Parathyroid adenoma (tissue), 2 donors: ENCODE measurements around the gene SCARF2.
"Not testable (repeated sequence)": the region's sequence is repeated elsewhere in the genome, so short reads cannot be mapped to it uniquely, and the experiment has no call there.

Experiments
- H2AFZ ChIP-seq: fragments of 300-600 bp; sonication (generic); one replicate; pipeline ENCODE4 v1.7.0; 2017; ENCODE audit warnings: antibody characterized with exemption, mild to moderate bottlenecking
- H3K27ac ChIP-seq: fragments of 300-600 bp; sonication (generic); one replicate; pipeline ENCODE4 v1.7.0; 2017
- H3K27me3 ChIP-seq: fragments of 300-600 bp; sonication (generic); one replicate; pipeline ENCODE4 v1.7.0; 2017; ENCODE audit warnings: low read length; ENCODE audit not compliant: control insufficient read depth, insufficient read depth
- H3K36me3 ChIP-seq: fragments of 300-600 bp; sonication (generic); one replicate; pipeline ENCODE4 v1.7.0; 2017; ENCODE audit warnings: low read length; ENCODE audit not compliant: control insufficient read depth, insufficient read depth
- H3K4me1 ChIP-seq: fragments of 300-600 bp; sonication (generic); one replicate; pipeline ENCODE4 v1.7.0; 2017; ENCODE audit warnings: control low read depth
- H3K4me2 ChIP-seq: fragments of 300-600 bp; sonication (generic); one replicate; pipeline ENCODE4 v1.7.0; 2017; ENCODE audit warnings: low read length
- H3K4me3 ChIP-seq: fragments of 300-600 bp; sonication (generic); one replicate; pipeline ENCODE4 v1.7.0; 2017; ENCODE audit warnings: low read depth, low read length
- H3K79me2 ChIP-seq: fragments of 300-600 bp; sonication (generic); one replicate; pipeline ENCODE4 v1.7.0; 2017; ENCODE audit warnings: control low read depth
- H3K9ac ChIP-seq: fragments of 300-600 bp; sonication (generic); one replicate; pipeline ENCODE4 v1.7.0; 2017; ENCODE audit warnings: mild to moderate bottlenecking
- H3K9me3 ChIP-seq: fragments of 300-600 bp; sonication (generic); one replicate; pipeline ENCODE4 v1.7.0; 2017; ENCODE audit warnings: low read length; ENCODE audit not compliant: control insufficient read depth
- TF ChIP-seq, protein P1 (sequence below): fragments of 300-600 bp; sonication (generic); IDR thresholded peaks from one replicate; pipeline ENCODE4 v1.7.0; 2017; ENCODE audit warnings: antibody characterized with exemption, mild to moderate bottlenecking
- donor health status: primary hyperparathyroidism.

Gene SCARF2

DNA sequence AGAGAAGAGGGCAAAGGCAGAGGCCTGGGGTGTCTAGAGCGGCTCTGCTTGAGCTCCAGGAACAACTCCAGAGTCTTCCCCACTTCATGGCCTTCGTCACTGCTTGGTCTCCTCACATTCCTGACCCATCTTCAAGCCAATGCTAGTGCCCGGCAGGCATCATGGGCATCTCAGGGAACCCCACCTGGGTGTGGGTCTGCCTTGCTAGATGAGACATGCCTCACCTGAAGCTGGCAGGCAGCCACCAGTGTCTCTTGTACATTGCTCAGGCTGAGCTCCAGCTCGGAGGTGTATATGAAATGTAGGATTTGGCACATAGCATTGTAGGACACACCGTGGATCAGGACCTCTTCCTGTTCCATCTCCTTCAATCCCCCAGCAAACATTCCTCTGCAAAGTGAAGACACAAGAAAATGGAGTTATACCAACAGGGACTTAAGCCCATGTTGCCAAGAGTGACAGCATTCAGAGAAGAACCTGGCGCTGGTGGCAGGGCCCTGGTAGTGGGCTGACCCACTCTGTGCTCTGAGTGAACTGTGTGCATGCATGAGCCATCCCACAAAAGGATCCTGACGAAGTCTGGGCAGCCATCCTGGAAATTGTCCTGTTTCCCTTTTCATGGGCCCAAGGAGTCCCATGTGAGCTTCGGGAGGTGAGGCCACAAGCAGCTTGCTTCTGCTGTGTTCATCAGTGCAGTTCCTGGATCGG, 33.7 kb upstream of the SCARF2 start:
- Histone ChIP-seq H3K79me2 (no peaks in the 10 kb centered on the region), H3K4me1 (no peaks in the 10 kb centered on the region), H3K4me3 (no peak overlapping the region), H3K27me3 (no peaks in the 10 kb centered on the region), H3K27ac (no peak overlapping the region), H3K4me2 (no peak overlapping the region), H3K9ac (no peak overlapping the region), H3K9me3 (no peaks in the 10 kb centered on the region), H3K36me3 (no peaks in the 10 kb centered on the region), H2AFZ (no peak overlapping the region)
- TF ChIP-seq, protein P1, sequence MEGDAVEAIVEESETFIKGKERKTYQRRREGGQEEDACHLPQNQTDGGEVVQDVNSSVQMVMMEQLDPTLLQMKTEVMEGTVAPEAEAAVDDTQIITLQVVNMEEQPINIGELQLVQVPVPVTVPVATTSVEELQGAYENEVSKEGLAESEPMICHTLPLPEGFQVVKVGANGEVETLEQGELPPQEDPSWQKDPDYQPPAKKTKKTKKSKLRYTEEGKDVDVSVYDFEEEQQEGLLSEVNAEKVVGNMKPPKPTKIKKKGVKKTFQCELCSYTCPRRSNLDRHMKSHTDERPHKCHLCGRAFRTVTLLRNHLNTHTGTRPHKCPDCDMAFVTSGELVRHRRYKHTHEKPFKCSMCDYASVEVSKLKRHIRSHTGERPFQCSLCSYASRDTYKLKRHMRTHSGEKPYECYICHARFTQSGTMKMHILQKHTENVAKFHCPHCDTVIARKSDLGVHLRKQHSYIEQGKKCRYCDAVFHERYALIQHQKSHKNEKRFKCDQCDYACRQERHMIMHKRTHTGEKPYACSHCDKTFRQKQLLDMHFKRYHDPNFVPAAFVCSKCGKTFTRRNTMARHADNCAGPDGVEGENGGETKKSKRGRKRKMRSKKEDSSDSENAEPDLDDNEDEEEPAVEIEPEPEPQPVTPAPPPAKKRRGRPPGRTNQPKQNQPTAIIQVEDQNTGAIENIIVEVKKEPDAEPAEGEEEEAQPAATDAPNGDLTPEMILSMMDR, result no peak

DNA sequence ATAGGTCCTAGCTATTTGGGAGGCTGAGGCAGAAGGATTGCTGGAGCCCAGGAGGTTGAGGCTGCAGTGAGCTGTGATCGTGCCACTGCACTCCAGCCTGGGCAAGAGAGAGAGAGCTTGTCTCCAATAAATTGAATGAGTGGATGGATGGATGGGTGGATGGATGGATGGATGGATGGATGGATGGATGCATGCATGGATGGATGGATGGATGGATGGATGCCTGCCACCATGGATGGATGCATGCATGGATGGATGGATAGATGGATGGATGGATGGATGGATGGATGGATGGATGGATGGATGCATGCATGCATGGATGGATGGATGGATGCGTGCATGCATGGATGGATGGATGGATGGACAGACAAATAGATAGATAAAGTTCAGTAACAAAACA, 32.9 kb upstream of the SCARF2 start:
- not testable (repeated sequence) for H3K4me1 ChIP-seq, H3K27ac ChIP-seq, H3K27me3 ChIP-seq, H2AFZ ChIP-seq, H3K4me3 ChIP-seq, H3K79me2 ChIP-seq, H3K36me3 ChIP-seq, H3K9me3 ChIP-seq, H3K9ac ChIP-seq, H3K4me2 ChIP-seq

GRCh38 chr22:20469110-20469868, 31.7 kb upstream of the SCARF2 start:
- no peak overlapping the region for H2AFZ ChIP-seq
- no peak overlapping the region for H3K4me2 ChIP-seq
- no peak overlapping the region for H3K4me3 ChIP-seq
- no peaks in the 10 kb centered on the region for H3K36me3 ChIP-seq
- no peaks in the 10 kb centered on the region for H3K79me2 ChIP-seq
- H3K27me3 ChIP-seq, result no peaks in the 10 kb centered on the region
- no peak overlapping the region for H3K27ac ChIP-seq
- TF ChIP-seq, protein P1, result no peak
- no peaks in the 10 kb centered on the region for H3K9me3 ChIP-seq
- no peak overlapping the region for H3K9ac ChIP-seq
- no peaks in the 10 kb centered on the region for H3K4me1 ChIP-seq

DNA sequence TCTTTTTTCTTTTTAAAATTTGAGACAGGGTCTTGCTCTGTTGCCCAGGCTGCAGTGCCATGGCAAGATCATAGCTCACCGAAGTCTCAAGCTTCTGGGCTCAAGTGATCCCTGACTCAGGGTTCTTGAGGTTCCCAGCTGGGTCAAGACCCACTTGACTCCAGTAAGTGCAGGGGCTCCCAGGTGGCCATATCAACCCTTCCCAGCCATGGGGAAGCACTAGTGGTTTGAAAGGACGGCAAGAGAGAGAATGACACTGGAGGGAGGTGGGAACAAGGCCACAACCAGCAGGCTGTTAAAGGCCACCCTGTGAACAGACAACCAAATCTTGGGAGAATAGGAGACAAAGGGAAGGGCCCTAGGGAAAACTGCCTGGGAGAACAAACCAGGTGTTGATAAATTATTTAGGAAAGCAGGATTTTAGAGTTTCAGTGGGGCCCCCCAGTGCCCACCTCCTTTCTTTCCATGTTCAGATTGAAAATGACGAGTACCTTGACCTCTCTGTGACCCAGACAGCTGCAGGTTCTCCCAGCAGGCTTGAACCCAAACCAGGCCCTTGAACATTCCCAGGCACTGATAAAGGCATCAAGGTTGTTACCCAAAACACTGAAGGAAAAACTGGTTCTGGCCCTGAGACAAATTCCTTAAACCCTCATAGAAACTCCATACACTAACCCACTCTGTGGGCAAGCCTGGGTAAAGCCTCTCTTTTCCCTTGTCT, 29.2 kb upstream of the SCARF2 start:
- H3K36me3 ChIP-seq, result no peaks in the 10 kb centered on the region
- H3K9me3 ChIP-seq, result no peaks in the 10 kb centered on the region
- H3K27me3 ChIP-seq, result no peaks in the 10 kb centered on the region
- H3K79me2 ChIP-seq, result no peaks in the 10 kb centered on the region
- no peak overlapping the region for H2AFZ ChIP-seq
- H3K9ac ChIP-seq, result no peak overlapping the region
- no peaks in the 10 kb centered on the region for H3K4me1 ChIP-seq
- H3K4me3 ChIP-seq, result no peak overlapping the region
- H3K27ac ChIP-seq, result no peak overlapping the region
- no peak overlapping the region for H3K4me2 ChIP-seq
- TF ChIP-seq, protein P1, result no peak

- Histone ChIP-seq H3K4me3 (no peak overlapping the region), H3K27me3 (no peaks in the 10 kb centered on the region), H3K9me3 (no peaks in the 10 kb centered on the region), H3K79me2 (no peaks in the 10 kb centered on the region), H3K27ac (no peak overlapping the region), H3K9ac (no peak overlapping the region), H3K36me3 (no peaks in the 10 kb centered on the region), H3K4me2 (no peak overlapping the region), H2AFZ (no peak overlapping the region), H3K4me1 (no peaks in the 10 kb centered on the region)
- TF ChIP-seq, protein P1, result no peak
Measured at GRCh38 chr22:20465759-20466077, 28.1 kb upstream of the SCARF2 start.
